Vagina (tissue), 2 donors: ENCODE measurements around the gene PTPN3.

Experiments
- CTCF ChIP-seq, 3 experiments: fragments of 450-650 bp in 2 of 3; fragments of 200-600 bp in 1 of 3; sonication (generic) in 1 of 3; IDR thresholded peaks; one replicate each; pipeline ENCODE4 v1.5.1; 2017 to 2019; ENCODE audit warnings: antibody characterized with exemption in 3 of 3, mild to moderate bottlenecking in 2 of 3, moderate library complexity in 2 of 3
- POLR2A ChIP-seq, 2 donors: fragments of 450-650 bp; IDR thresholded peaks; one replicate each; pipeline ENCODE4 v1.6.1; 2017; ENCODE audit warnings: antibody characterized with exemption in 2 of 2, mild to moderate bottlenecking in 2 of 2, moderate library complexity in 2 of 2
- POLR2AphosphoS5 ChIP-seq, 2 donors: sonication (generic); formaldehyde crosslinking; IDR thresholded peaks; one replicate each; pipeline ENCODE4 v1.9.0; 2017; ENCODE audit warnings: antibody characterized with exemption in 2 of 2, mild to moderate bottlenecking in 2 of 2, low read depth in 1 of 2; ENCODE audit not compliant: insufficient read depth in 1 of 2

GRCh38 chr9:109401990-109402318 is 96.2 kb downstream of the PTPN3 start:
- no peak for TF ChIP-seq CTCF (IDR thresholded peaks at IDR 0.05)
- TF ChIP-seq POLR2A (IDR thresholded peaks at IDR 0.05): no peak
- TF ChIP-seq POLR2AphosphoS5 (IDR thresholded peaks at IDR 0.05; ENCODE audit: insufficient read depth in 1 of 2, low read depth in 1 of 2): no peak
